ENCODE results near the gene TMEM239. TPM values are rescaled to one million over a fixed set of nuclear protein-coding genes. Genes with fewer than 3 reads are reported as not detected.

Gene TMEM239
- total RNA-seq, 1 donor from 2014 or later: not detected

DNA sequence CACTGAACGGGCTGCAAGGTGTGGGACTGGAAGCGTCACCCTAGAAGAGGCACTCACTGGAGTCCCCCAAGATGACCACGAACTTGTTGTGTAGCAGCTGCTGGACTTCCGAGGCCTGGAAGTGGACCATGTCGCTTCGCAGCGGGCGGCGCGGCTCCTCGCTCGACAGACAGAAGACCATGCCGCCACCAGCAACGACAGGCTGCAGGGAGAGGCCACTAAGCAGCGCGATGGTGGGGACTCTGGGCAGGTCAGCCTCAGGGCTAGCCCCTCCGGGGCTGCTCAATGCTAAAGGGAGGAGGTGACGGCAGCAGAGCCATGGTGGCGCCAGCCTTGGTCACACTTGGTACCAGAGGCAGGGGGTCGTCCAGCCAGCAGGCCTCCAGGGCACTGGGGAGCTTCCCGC lies 23.6 kb downstream of the TMEM239 start:
- H3K36me3 ChIP-seq: peaks cover 4% of the 10 kb centered on the region
- no peak for DNase-seq
- peak overlapping the region; percentile 95 for H3K27ac ChIP-seq (replicated peaks)
- intact Hi-C loops (cut with micrococcal nuclease): no loop called here
- H3K27me3 ChIP-seq (ENCODE audit: low read depth): no peaks in the 10 kb centered on the region
- peaks cover 29% of the 10 kb centered on the region for H3K4me1 ChIP-seq
- TF ChIP-seq, protein P1, sequence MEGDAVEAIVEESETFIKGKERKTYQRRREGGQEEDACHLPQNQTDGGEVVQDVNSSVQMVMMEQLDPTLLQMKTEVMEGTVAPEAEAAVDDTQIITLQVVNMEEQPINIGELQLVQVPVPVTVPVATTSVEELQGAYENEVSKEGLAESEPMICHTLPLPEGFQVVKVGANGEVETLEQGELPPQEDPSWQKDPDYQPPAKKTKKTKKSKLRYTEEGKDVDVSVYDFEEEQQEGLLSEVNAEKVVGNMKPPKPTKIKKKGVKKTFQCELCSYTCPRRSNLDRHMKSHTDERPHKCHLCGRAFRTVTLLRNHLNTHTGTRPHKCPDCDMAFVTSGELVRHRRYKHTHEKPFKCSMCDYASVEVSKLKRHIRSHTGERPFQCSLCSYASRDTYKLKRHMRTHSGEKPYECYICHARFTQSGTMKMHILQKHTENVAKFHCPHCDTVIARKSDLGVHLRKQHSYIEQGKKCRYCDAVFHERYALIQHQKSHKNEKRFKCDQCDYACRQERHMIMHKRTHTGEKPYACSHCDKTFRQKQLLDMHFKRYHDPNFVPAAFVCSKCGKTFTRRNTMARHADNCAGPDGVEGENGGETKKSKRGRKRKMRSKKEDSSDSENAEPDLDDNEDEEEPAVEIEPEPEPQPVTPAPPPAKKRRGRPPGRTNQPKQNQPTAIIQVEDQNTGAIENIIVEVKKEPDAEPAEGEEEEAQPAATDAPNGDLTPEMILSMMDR (IDR thresholded peaks at IDR 0.05; ENCODE audit: borderline replicate concordance): no peak
- H3K4me3 ChIP-seq: peak overlapping the region; percentile 95
- H3K9me3 ChIP-seq (replicated peaks): no peaks in the 10 kb centered on the region

GRCh38 chr20:2840138-2840966 lies 24.2 kb downstream of the TMEM239 start, which contains the start of the genes PCED1A and VPS16:
Gene PCED1A, minus strand, starts transcription at chr20:2840655. Its CDS starts 743 bp downstream, at chr20:2839912.
Gene VPS16, plus strand, starts transcription at chr20:2840745. Its CDS starts 30 bp downstream, at chr20:2840775.
- Histone ChIP-seq H3K27ac (replicated peaks) (peak within 1 kb of the TSS; percentile 95), H3K4me3 (peak within 1 kb of the TSS; percentile 95), H3K27me3 (ENCODE audit: low read depth) (no peaks in the 10 kb centered on the region), H3K9me3 (replicated peaks) (no peaks in the 10 kb centered on the region), H3K36me3 (peaks cover 2% of the 10 kb centered on the region), H3K4me1 (peaks cover 29% of the 10 kb centered on the region)
- intact Hi-C loops (cut with micrococcal nuclease): no loop called here
- peak; percentile 89 for DNase-seq
- TF ChIP-seq, protein P1 (IDR thresholded peaks at IDR 0.05; ENCODE audit: borderline replicate concordance): no peak

- Histone ChIP-seq H3K27me3 (ENCODE audit: low read depth) (no peaks in the 10 kb centered on the region), H3K27ac (replicated peaks) (peak overlapping the region; percentile 95), H3K9me3 (replicated peaks) (no peaks in the 10 kb centered on the region), H3K4me3 (peak overlapping the region; percentile 95), H3K4me1 (peaks cover 29% of the 10 kb centered on the region), H3K36me3 (no peaks in the 10 kb centered on the region)
- TF ChIP-seq, protein P1 (IDR thresholded peaks at IDR 0.05; ENCODE audit: borderline replicate concordance): no peak
- DNase-seq: peak; percentile 61
- intact Hi-C loops (cut with micrococcal nuclease): no loop called here
These were observed 24.9 kb downstream of the TMEM239 start for GRCh38 chr20:2840967-2841531.

DNA sequence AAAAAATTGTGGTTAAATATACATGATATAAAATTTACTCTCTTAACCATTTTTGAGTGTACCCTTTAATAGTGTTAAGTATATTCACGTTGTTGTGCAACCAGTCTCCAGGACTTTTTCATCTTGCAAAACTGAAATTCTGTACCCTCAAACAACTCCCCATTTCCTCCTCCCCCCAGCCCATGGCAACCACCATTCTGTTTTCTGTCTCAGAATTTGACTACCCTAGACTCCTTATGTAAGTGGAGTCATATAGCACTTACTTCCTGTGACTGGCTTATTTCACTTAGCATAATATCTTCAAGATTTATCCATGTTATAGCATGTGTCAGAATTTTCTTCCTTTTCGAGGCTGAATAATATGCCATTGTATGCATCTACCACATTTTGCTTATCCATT lies 29.4 kb downstream of the TMEM239 start:
- intact Hi-C loops (cut with micrococcal nuclease): no loop called here
- no peaks in the 10 kb centered on the region for H3K27me3 ChIP-seq (ENCODE audit: low read depth)

DNA sequence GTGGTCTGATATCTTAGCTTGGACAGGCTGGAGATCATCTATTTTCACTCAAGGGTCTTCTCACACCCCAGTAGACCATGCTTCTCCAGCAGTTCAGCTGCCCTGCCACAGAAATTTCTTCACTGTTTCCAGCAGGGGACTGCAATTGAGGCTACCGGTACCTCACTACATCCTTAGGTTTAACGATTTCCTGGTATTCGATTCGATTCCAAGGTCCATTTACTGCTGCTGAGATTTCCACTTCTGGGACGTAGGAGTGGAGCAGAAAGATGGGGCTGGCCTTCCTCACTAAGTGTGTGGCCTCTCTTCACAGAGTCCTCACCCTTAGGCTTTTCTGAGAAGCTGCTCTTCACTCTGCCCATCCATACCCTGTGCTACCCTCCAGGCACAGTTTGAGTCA lies 30.5 kb downstream of the TMEM239 start:
- no peak overlapping the region for H3K4me3 ChIP-seq
- TF ChIP-seq, protein P1 (IDR thresholded peaks at IDR 0.05; ENCODE audit: borderline replicate concordance): no peak
- H3K27ac ChIP-seq (replicated peaks): no peak overlapping the region
- H3K9me3 ChIP-seq (replicated peaks): no peaks in the 10 kb centered on the region
- peaks cover 2% of the 10 kb centered on the region for H3K4me1 ChIP-seq
- H3K27me3 ChIP-seq (ENCODE audit: low read depth): no peaks in the 10 kb centered on the region
- intact Hi-C loops (cut with micrococcal nuclease): no loop called here
- no peak for DNase-seq
- H3K36me3 ChIP-seq: no peaks in the 10 kb centered on the region

More for the DNA sequence above, 29.4 kb downstream of the TMEM239 start:
- DNase-seq: no peak
- no peaks in the 10 kb centered on the region for H3K36me3 ChIP-seq
- H3K4me3 ChIP-seq: no peak overlapping the region
- TF ChIP-seq, protein P1 (IDR thresholded peaks at IDR 0.05; ENCODE audit: borderline replicate concordance): no peak
- H3K4me1 ChIP-seq: peaks cover 13% of the 10 kb centered on the region
- no peaks in the 10 kb centered on the region for H3K9me3 ChIP-seq (replicated peaks)
- no peak overlapping the region for H3K27ac ChIP-seq (replicated peaks)

Measured in left ventricle myocardium inferior (tissue), 1 donor.